ENCODE results near the gene INPP5E. TPM values are rescaled to one million over a fixed set of nuclear protein-coding genes. Genes with fewer than 3 reads are reported as not detected.
A peak's percentile ranks its signal among the peaks of the same experiment; 100 is the strongest.

INPP5E gene
- total and polyA plus RNA-seq, 2 donors (not counting 1 experiment from before 2014, with no cell fraction given) = 31.0 to 33.1 TPM

GRCh38 chr9:136438548-136439480, 831 bp downstream of the INPP5E start:
- Histone ChIP-seq H3K79me2 (ENCODE audit: control insufficient read depth, insufficient read depth, low read length) (peaks cover 53% of the 10 kb centered on the region), H2AFZ (ENCODE audit: insufficient read depth, low read depth, low read length, poor library complexity, severe bottlenecking) (peak overlapping the region; percentile 88), H3K4me3 (ENCODE audit: control extremely low read depth in 1 of 5, extremely low read depth in 1 of 5, insufficient read depth in 1 of 5, low read depth in 2 of 5, low read length in 4 of 5) (peak overlapping the region; percentile 31 to 79 (median 70)), H3K36me3 (replicated peaks in 1 of 2; ENCODE audit: control extremely low read depth in 1 of 2, control insufficient read depth in 1 of 2, extremely low read depth in 1 of 2, insufficient read depth in 2 of 2, low read length in 1 of 2) (peaks cover 0 to 14% of the 10 kb centered on the region in 2 experiments), H3K9ac (ENCODE audit: low read length) (peak overlapping the region; percentile 82), H4K20me1 (ENCODE audit: control insufficient read depth, insufficient read depth, low read length, poor library complexity, severe bottlenecking) (peaks cover 60% of the 10 kb centered on the region), H3K4me2 (replicated peaks; ENCODE audit: low read depth, low read length, poor library complexity, severe bottlenecking) (peak overlapping the region; percentile 98), H3K4me1 (ENCODE audit: control insufficient read depth in 2 of 2, insufficient read depth in 2 of 2, low read length in 2 of 2) (peaks cover 21 to 28% of the 10 kb centered on the region in 2 donors), H3K9me3 (ENCODE audit: control extremely low read depth in 1 of 3, control insufficient read depth in 2 of 3, insufficient read depth in 1 of 3, low read length in 2 of 3) (no peaks in the 10 kb centered on the region), H3K27me3 (replicated peaks in 1 of 4; ENCODE audit: control extremely low read depth in 1 of 4, control insufficient read depth in 3 of 4, insufficient read depth in 4 of 4, low read length in 3 of 4) (no peaks in the 10 kb centered on the region), H3K27ac (ENCODE audit: low read length in 2 of 2) (peak overlapping the region in 1 of 2 donors; percentile 55)
- H3K9me3 Mint-ChIP-seq (ENCODE audit: insufficient read depth) = no peaks in the 10 kb centered on the region
- ChIA-PET CTCF (interaction anchor here (0.9 to 1.3 kb wide), 3 partner anchors 26 to 193 kb away, joined by 3 to 4 read pairs (median 3); no protein-coding TSS in a partner anchor), POLR2A (interaction anchor here (0.6 to 1.3 kb wide), 2 partner anchors 12 to 29 kb away, joined by 4 to 7 read pairs; partner anchors contain the start of genes ENTR1 and PMPCA)
- DNase-seq (peak; percentile 80), ATAC-seq (ENCODE audit: low read depth) (peak; percentile 71)
- peak overlapping the region; percentile 59 for H3K27ac Mint-ChIP-seq
- H3K4me3 Mint-ChIP-seq = peak overlapping the region; percentile 84
- intact Hi-C loops (cut with micrococcal nuclease) = loop anchor here (1.0 to 2.0 kb wide), 3 partner anchors 28 to 44 kb away; partner anchors contain the start of genes ENTR1, PMPCA, SEC16A and SNAPC4
- peaks cover 26% of the 10 kb centered on the region for H3K4me1 Mint-ChIP-seq
- TF ChIP-seq CTCF (IDR thresholded peaks at IDR 0.05) (no peak), EZH2 (IDR thresholded peaks at IDR 0.05; ENCODE audit: borderline replicate concordance, insufficient read depth, low read depth, low read length, poor library complexity, severe bottlenecking) (no peak)
- no peaks in the 10 kb centered on the region for H3K27me3 Mint-ChIP-seq
- WGBS (ENCODE audit: insufficient coverage) = under 1% methylated on average over 91 of the region's 91 CpGs
